Thyroid gland (tissue), 4 donors: ENCODE measurements around the gene ZNF507.

ENCODE experiments used
- CTCF ChIP-seq, 6 experiments: fragments of 200-600 bp in 3 of 6; fragments of 450-650 bp in 3 of 6; sonication (generic) in 3 of 6; IDR thresholded peaks; one replicate each; pipeline ENCODE4 v1.5.1; 2016 to 2019; ENCODE audit warnings: antibody characterized with exemption in 6 of 6, mild to moderate bottlenecking in 2 of 6, inconsistent platforms in 1 of 6, moderate library complexity in 1 of 6
- POLR2A ChIP-seq, 2 donors: fragments of 450-650 bp; IDR thresholded peaks; one replicate each; pipeline ENCODE4 v1.6.1; 2017; ENCODE audit warnings: antibody characterized with exemption in 2 of 2, mild to moderate bottlenecking in 2 of 2, moderate library complexity in 1 of 2

GRCh38 chr19:32309711-32310390 lies 35.6 kb upstream of the ZNF507 start:
- TF ChIP-seq CTCF (IDR thresholded peaks at IDR 0.05) (no peak), POLR2A (IDR thresholded peaks at IDR 0.05) (no peak)
